Prostate gland (tissue), 2 donors: ENCODE measurements around the gene PTPA. TPM values are rescaled to one million over a fixed set of nuclear protein-coding genes. Genes with fewer than 3 reads are reported as not detected.

Experiments
- DNase-seq: peaks from one replicate; pipeline ENCODE4 v3.0.0-alpha.2; 2019; ENCODE audit warnings: low spot score
- H3K27ac ChIP-seq, 2 donors: fragments of 200-600 bp; sonication (generic); 2 replicates each; pipeline ENCODE4 v1.5.1; 2017 to 2019
- H3K27me3 ChIP-seq: fragments of 200-600 bp; sonication (generic); replicated peaks from 2 replicates; pipeline ENCODE4 v1.5.1; 2019; ENCODE audit not compliant: insufficient read depth
- H3K36me3 ChIP-seq, 2 donors: fragments of 200-600 bp; sonication (generic); 1 replicate in 1 of 2; 2 replicates in 1 of 2; pipeline versions ENCODE4 v1.5.1 to v1.8.1; 2017 to 2019
- H3K4me1 ChIP-seq: fragments of 200-600 bp; sonication (generic); replicated peaks from 2 replicates; pipeline ENCODE4 v1.5.1; 2019
- H3K4me3 ChIP-seq, 2 donors: fragments of 200-600 bp; sonication (generic); 2 replicates each; pipeline ENCODE4 v1.5.1; 2017 to 2019
- H3K9me3 ChIP-seq: fragments of 200-600 bp; sonication (generic); 2 replicates; pipeline ENCODE4 v1.5.1; 2017
- POLR2A ChIP-seq: fragments of 450-650 bp; IDR thresholded peaks from one replicate; pipeline ENCODE4 v1.6.1; 2016; ENCODE audit warnings: antibody characterized with exemption, mild to moderate bottlenecking
- POLR2AphosphoS5 ChIP-seq: sonication (generic); formaldehyde crosslinking; IDR thresholded peaks from one replicate; pipeline ENCODE4 v1.6.1; 2017; ENCODE audit warnings: antibody characterized with exemption
- WGBS: methylation state at CpG from one replicate; pipeline ENCODE4 v1.1.5; 2018; 5-methylcytosine and 5-hydroxymethylcytosine counted together
- intact Hi-C: fragments of 100-400 bp; cut with DNase I; formaldehyde crosslinking; loops from one replicate; pipeline ENCODE4 v1.14.2; 2022
- total RNA-seq, 2 donors: library from RNA; depleted of rRNA; stranded (reverse); fragments of >200 nt; gene quantifications; one replicate each; pipeline ENCODE4 v1.1.0, GENCODE V29; 2016
- TF ChIP-seq, protein P1 (sequence below), 4 experiments: fragments of 200-600 bp in 2 of 4; fragments of 450-650 bp in 2 of 4; sonication (generic) in 2 of 4; IDR thresholded peaks; 1 replicate in 3 of 4; 2 replicates in 1 of 4; pipeline ENCODE4 v1.5.1; 2016 to 2019; ENCODE audit warnings: antibody characterized with exemption in 4 of 4, mild to moderate bottlenecking in 2 of 4, moderate library complexity in 2 of 4

The PTPA gene
- total RNA-seq, 2 donors from 2014 or later: 165 to 173 TPM

- TF ChIP-seq POLR2AphosphoS5 (no peak), POLR2A (no peak)
- TF ChIP-seq, protein P1, sequence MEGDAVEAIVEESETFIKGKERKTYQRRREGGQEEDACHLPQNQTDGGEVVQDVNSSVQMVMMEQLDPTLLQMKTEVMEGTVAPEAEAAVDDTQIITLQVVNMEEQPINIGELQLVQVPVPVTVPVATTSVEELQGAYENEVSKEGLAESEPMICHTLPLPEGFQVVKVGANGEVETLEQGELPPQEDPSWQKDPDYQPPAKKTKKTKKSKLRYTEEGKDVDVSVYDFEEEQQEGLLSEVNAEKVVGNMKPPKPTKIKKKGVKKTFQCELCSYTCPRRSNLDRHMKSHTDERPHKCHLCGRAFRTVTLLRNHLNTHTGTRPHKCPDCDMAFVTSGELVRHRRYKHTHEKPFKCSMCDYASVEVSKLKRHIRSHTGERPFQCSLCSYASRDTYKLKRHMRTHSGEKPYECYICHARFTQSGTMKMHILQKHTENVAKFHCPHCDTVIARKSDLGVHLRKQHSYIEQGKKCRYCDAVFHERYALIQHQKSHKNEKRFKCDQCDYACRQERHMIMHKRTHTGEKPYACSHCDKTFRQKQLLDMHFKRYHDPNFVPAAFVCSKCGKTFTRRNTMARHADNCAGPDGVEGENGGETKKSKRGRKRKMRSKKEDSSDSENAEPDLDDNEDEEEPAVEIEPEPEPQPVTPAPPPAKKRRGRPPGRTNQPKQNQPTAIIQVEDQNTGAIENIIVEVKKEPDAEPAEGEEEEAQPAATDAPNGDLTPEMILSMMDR (IDR thresholded peaks at IDR 0.05): no peak
- intact Hi-C loops: loop anchor here (1.0 to 2.0 kb wide), 2 partner anchors 33 to 437 kb away; no protein-coding TSS in a partner anchor
- DNase-seq: no peak
- Histone ChIP-seq H3K36me3 (no peaks in the 10 kb centered on the region), H3K27me3 (no peaks in the 10 kb centered on the region), H3K9me3 (no peaks in the 10 kb centered on the region), H3K4me1 (peaks cover 13% of the 10 kb centered on the region), H3K27ac (peak overlapping the region; percentile 96 to 97), H3K4me3 (peak overlapping the region; percentile 66 to 71)
- 25% methylated on average over 29 of the region's 29 CpGs for WGBS
These were observed 62.3 kb downstream of the PTPA start for GRCh38 chr9:129173296-129174101.

- Histone ChIP-seq H3K27ac (peak overlapping the region; percentile 96 to 97), H3K27me3 (no peaks in the 10 kb centered on the region), H3K9me3 (no peaks in the 10 kb centered on the region), H3K36me3 (no peaks in the 10 kb centered on the region), H3K4me1 (peaks cover 15% of the 10 kb centered on the region), H3K4me3 (peak overlapping the region; percentile 66 to 71)
- peak; percentile 89 for DNase-seq
- WGBS: under 1% methylated on average over 44 of the region's 55 CpGs
- TF ChIP-seq POLR2A (peak; percentile 51), POLR2AphosphoS5 (peak; percentile 88)
- TF ChIP-seq, protein P1 (IDR thresholded peaks at IDR 0.05): peak; percentile 89 to 99 (median 96)
- intact Hi-C loops: loop anchor here (1.0 to 2.0 kb wide), 2 partner anchors 33 to 436 kb away; no protein-coding TSS in a partner anchor
These were observed 63.0 kb downstream of the PTPA start for GRCh38 chr9:129174102-129174723.

GRCh38 chr9:129174724-129175514 lies 63.7 kb downstream of the PTPA start:
- no peaks in the 10 kb centered on the region for H3K9me3 ChIP-seq
- intact Hi-C loops: loop anchor here (1.0 to 5.0 kb wide), 4 partner anchors 34 to 435 kb away; no protein-coding TSS in a partner anchor
- peak overlapping the region; percentile 96 to 97 for H3K27ac ChIP-seq
- peak overlapping the region; percentile 66 to 71 for H3K4me3 ChIP-seq
- TF ChIP-seq, protein P1 (IDR thresholded peaks at IDR 0.05): no peak
- peak; percentile 58 for TF ChIP-seq POLR2AphosphoS5
- peak; percentile 77 for TF ChIP-seq POLR2A
- H3K4me1 ChIP-seq: peaks cover 15% of the 10 kb centered on the region
- H3K27me3 ChIP-seq: no peaks in the 10 kb centered on the region
- DNase-seq: peak; percentile 70
- no peaks in the 10 kb centered on the region for H3K36me3 ChIP-seq
- under 1% methylated on average over 53 of the region's 53 CpGs for WGBS

DNA sequence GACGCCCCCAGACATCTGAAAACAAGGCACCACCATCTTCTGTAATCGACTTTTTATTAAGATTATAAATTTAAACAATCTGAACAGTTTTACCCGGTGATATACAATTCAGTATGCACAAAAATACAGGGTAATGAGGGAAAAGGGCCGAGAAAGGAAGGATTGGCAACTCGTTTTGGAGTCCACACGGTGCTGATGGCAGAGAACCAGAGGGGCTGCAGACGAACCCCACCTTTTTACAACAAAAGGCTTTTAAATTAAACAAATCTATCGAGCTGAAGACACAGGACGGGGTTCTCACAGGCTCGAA lies 64.3 kb downstream of the PTPA start:
- TF ChIP-seq POLR2A (no peak), POLR2AphosphoS5 (no peak)
- TF ChIP-seq, protein P1 (IDR thresholded peaks at IDR 0.05): no peak
- Histone ChIP-seq H3K36me3 (no peaks in the 10 kb centered on the region), H3K4me3 (peak overlapping the region; percentile 66 to 71), H3K27ac (peak overlapping the region; percentile 96 to 97), H3K9me3 (no peaks in the 10 kb centered on the region), H3K4me1 (peaks cover 15% of the 10 kb centered on the region), H3K27me3 (no peaks in the 10 kb centered on the region)
- 2% methylated on average over 10 of the region's 10 CpGs for WGBS
- DNase-seq: no peak
- intact Hi-C loops: loop anchor here (2.0 to 5.0 kb wide), 3 partner anchors 35 to 322 kb away; no protein-coding TSS in a partner anchor
